ENCODE measurements around the gene SLC6A14.

The SLC6A14 gene

DNA sequence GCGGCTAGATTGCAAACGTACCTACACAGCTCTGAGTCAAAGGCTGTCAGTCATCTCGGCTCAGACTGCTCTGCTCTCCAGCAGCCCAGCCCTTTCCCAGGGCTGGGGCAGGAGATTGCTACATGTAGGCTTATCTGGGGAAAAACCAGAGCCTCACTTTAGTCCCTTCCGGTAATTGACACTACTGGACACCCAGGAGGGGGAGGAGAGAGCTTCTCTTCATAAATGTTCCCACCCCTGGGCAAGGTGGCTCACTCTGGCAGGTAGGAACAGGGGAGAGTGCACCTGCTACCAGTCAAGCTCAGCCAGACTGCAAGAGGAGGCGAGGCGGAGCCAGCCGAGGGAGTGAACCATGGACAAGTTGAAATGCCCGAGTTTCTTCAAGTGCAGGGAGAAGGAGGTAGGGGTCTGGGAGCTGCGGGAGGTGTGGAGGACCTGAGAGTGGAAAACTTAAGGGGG is at the start of gene SLC6A14:
TSS of gene SLC6A14 (plus strand) at position 249 of the 459 bp plus-strand sequence. CDS start at position 353, 104 bp downstream.
- no peak for DNase-seq (ENCODE audit: low spot score)

- DNase-seq (ENCODE audit: low spot score): no peak
Measured at GRCh38 chrX:116395752-116396151, 40.7 kb upstream of the SLC6A14 start.

DNA sequence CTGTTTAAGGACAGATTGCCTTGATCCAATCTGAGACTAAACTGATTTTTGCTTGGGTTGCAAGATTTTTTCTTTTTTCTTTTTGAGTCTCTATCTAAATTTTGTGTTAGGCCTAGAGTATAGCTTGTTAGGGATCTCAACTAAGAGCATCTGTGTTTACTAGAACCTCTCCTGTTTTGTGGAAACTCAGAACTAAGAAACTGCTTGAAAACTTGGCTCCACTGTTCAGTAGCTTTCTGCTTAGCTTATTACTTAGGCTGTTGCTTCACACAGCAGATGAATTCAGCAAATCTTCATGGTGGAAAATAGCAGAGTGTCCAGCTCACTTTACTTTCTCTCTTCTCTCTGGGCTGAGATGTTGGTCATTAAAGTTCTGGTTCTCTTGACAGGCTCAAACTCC is 36.7 kb upstream of the SLC6A14 start:
- no peak for DNase-seq (ENCODE audit: low spot score)

GRCh38 chrX:116409219-116409618 is 27.2 kb upstream of the SLC6A14 start:
- no peak for DNase-seq (ENCODE audit: low spot score)

DNA sequence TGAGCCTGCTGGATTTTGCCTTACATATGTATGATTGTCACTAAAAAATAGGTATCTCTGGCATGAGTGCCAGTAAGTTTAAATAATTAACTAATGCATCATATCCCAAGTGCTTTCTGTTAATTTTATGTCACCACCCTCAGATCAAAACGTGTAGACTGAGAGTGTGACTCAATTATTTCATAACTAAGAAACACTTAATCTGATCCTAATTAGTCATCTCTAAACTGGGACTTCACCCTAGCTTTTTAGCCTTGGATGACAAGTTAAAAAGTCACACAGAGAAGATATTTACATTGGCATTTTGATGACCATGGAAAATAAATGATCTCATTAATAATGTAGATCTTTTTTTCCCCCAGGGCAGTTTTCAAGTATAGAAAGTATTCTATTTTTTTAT is 23.1 kb upstream of the SLC6A14 start:
- DNase-seq (ENCODE audit: low spot score): no peak

DNA sequence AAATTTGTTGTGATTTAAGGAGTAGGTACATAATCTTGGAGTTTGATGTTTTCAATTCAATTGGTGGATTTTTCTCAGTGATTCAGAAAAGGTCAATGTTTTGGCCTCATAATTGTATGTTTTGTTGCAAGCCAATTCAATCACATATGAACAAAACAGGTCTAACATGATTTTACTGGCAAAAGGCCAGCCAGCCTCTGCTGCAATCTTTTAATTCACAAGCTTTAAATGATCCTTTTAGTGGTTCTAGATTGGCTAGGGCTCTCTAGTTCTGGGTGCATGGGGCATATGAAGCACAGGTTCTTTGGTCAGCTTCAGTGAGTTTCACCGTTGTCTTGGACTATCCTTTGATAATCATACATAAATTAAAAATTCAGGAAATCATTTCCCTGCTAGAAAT is 19.2 kb upstream of the SLC6A14 start:
- no peak for DNase-seq (ENCODE audit: low spot score)

- DNase-seq (ENCODE audit: low spot score): no peak
Measured at GRCh38 chrX:116417968-116418367, 18.4 kb upstream of the SLC6A14 start.

DNA sequence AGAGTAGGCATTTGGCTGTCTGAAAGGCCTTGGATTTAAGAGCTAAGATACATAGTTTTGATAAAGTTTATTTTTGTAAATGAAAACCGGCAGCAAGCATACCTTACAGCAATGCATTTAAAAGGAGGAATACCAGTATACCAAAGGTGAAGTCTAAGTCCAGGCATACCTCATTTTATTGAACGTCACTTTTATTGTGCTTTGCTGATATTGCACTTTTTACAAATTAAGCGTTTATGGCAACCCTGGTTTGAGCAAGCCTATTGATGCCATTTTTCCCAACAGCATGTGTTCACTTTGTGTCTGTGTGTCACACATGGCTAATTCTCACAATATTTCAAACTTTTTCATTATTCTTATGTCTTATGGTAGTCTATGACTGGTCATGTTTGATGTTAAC is 8.4 kb upstream of the SLC6A14 start:
- no peak for DNase-seq (ENCODE audit: low spot score)

DNA sequence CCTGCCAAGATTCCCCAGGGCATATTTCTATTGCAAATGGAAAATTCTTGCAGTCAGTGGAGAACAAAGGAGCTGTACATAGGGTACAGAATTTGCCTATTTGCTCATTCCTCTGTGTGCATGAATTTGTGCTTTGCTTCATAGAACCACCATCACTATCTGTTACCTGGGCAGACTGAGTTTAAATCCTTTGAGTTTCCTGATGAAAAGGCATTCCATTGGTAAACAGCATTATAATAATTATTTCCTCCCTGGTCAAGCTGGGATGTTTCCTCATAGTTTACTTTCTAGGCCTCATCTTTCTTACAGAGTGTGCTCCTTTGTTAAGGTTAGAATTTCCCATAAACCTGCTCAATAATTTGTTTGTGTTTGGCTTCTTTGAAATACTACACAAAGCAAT is 809 bp upstream of the SLC6A14 start:
- no peak for DNase-seq (ENCODE audit: low spot score)

DNA sequence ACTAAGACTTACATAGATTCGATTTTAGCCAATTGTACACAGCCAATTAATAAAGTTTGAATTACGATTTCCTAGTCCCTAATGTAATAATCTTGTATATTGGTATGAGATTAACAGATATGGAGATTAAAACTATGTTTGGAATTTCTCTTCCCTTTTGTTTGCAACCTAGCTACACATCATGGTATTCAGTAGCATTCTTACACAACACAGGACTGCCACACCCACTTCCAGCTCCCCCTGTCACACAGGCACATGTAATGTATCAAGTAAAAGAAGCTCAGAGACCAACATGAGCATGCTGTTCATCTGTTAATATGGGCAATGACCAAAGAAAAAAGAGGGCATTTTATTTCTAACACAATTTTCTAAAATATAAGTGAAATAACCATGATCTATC is 12.8 kb downstream of the SLC6A14 start:
- no peak for DNase-seq (ENCODE audit: low spot score)

GRCh38 chrX:116462822-116463221 is 26.4 kb downstream of the SLC6A14 start, which contains the start of gene CT83:
TSS of gene CT83 (minus strand) at chrX:116462976. CDS start at chrX:116462856, 120 bp downstream.
- DNase-seq (ENCODE audit: low spot score): no peak

DNA sequence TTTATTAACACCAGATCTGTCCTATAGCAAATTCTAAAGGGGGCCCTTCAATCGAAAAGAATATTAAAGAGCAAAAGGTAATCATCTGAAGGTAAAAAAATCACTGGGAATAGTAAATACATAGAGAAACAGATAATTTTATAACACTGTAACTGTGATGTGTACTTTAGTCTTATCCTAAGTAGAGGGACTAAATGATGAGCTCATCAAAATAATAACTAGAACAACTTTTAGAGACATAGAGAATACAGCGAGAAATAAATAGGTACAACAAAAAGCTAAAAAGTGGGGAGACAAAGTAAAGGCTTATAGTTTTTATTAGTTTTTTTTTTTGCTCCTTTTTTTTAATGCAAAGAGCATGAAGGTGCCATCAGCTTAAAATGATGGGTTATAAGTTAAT is 43.7 kb downstream of the SLC6A14 start:
- DNase-seq (ENCODE audit: low spot score): no peak

GRCh38 chrX:116490104-116490503 is 53.7 kb downstream of the SLC6A14 start:
- DNase-seq (ENCODE audit: low spot score): peak; percentile 2

DNA sequence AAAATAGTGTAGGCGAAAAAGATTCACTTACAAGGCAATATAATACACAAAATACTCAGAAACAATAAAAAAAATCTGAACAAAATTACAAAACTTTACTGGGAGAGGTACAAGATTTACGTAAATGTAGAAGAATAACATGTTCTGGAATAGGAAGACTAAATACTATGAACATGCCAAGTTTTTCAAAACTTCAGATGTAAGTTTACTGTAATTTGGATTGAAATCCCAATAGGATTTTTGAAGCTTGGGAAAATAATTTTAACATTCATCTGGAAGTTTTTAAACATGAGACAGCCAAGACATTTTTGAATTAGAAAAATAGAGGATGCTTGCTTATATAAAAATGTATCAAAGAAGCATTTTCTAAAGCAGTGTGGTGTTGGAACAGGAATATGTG is 56.9 kb downstream of the SLC6A14 start:
- DNase-seq (ENCODE audit: low spot score): no peak

- DNase-seq (ENCODE audit: low spot score): no peak
Measured at GRCh38 chrX:116499780-116500179, 63.4 kb downstream of the SLC6A14 start.

All from AG08395 (cell line).